HepG2 (cell line): ENCODE results near the gene UBR3. TPM values are rescaled to one million over a fixed set of nuclear protein-coding genes. Genes with fewer than 3 reads are reported as not detected.
A peak's percentile ranks its signal among the peaks of the same experiment; 100 is the strongest.

Experiments
- CSRNP2 ChIP-seq: sonication (generic); formaldehyde crosslinking; conservative IDR thresholded peaks from 2 replicates; pipeline ENCODE4 v1.8.0; 2022; ENCODE audit warnings: low read depth, missing genetic modification reagents
- IKZF5 ChIP-seq: IDR thresholded peaks from 2 replicates; pipeline ENCODE4 v1.6.1; 2018; ENCODE audit warnings: missing genetic modification reagents, mild to moderate bottlenecking, missing compliant biosample characterization
- MIER3 ChIP-seq: IDR thresholded peaks from 2 replicates; pipeline ENCODE4 v1.6.1; 2016; ENCODE audit warnings: missing compliant biosample characterization, borderline replicate concordance
- PHF8 ChIP-seq: sonication (generic); formaldehyde crosslinking; IDR thresholded peaks from 2 replicates; pipeline ENCODE4 v1.5.0; 2020; ENCODE audit warnings: missing genetic modification reagents
- POGK ChIP-seq: sonication (generic); formaldehyde crosslinking; conservative IDR thresholded peaks from 2 replicates; pipeline ENCODE4 v1.8.0; 2022; ENCODE audit warnings: mild to moderate bottlenecking, moderate library complexity, missing genetic modification reagents
- RAD21 ChIP-seq: fragments of 450-650 bp; formaldehyde crosslinking; IDR thresholded peaks from 2 replicates; pipeline ENCODE4 v1.5.0; 2020; ENCODE audit warnings: mild to moderate bottlenecking
- RNF2 ChIP-seq: fragments of 450-650 bp; conservative IDR thresholded peaks from 2 replicates; pipeline ENCODE4 v1.6.1; 2016; ENCODE audit warnings: low read depth
- SIN3A ChIP-seq: IDR thresholded peaks from 2 replicates; pipeline ENCODE4 v1.6.1; 2011; ENCODE audit warnings: low read depth, mild to moderate bottlenecking, control low read depth, low read length, borderline replicate concordance
- SOX5 ChIP-seq: IDR thresholded peaks from 2 replicates; pipeline ENCODE4 v1.6.1; 2016; ENCODE audit warnings: borderline replicate concordance
- ZBTB33 ChIP-seq: sonication (generic); formaldehyde crosslinking; IDR thresholded peaks from 2 replicates; pipeline ENCODE4 v1.4.0; 2020; ENCODE audit warnings: missing genetic modification reagents
- ZBTB43 ChIP-seq: sonication (generic); formaldehyde crosslinking; conservative IDR thresholded peaks from 2 replicates; pipeline ENCODE4 v1.4.0; 2020; ENCODE audit warnings: missing genetic modification reagents
- ZBTB44 ChIP-seq: sonication (generic); formaldehyde crosslinking; IDR thresholded peaks from 2 replicates; pipeline ENCODE4 v1.4.0; 2020; ENCODE audit warnings: missing genetic modification reagents
- ZKSCAN5 ChIP-seq: sonication (generic); formaldehyde crosslinking; IDR thresholded peaks from 2 replicates; pipeline ENCODE4 v1.5.1; 2020; ENCODE audit warnings: mild to moderate bottlenecking, missing genetic modification reagents
- ZNF180 ChIP-seq: sonication (generic); formaldehyde crosslinking; IDR thresholded peaks from 2 replicates; pipeline ENCODE4 v1.4.0; 2020; ENCODE audit warnings: low read depth, missing genetic modification reagents, borderline replicate concordance
- ZNF629 ChIP-seq: sonication (generic); formaldehyde crosslinking; conservative IDR thresholded peaks from 2 replicates; pipeline ENCODE4 v1.5.0; 2020; ENCODE audit warnings: missing genetic modification reagents
- ZNF784 ChIP-seq: sonication (generic); formaldehyde crosslinking; IDR thresholded peaks from 2 replicates; pipeline ENCODE4 v1.5.1; 2020; ENCODE audit warnings: missing genetic modification reagents, mild to moderate bottlenecking, borderline replicate concordance
- polyA plus RNA-seq, 8 experiments: library from polyadenylated mRNA; depleted of rRNA in 3 of 8; stranded (reverse) in 7 of 8; unstranded in 1 of 8; fragments of >200 nt; fragmentation: Illumina TruSeq in 4 of 8; extraction: Trizol in 4 of 8; gene quantifications; 2 replicates each; pipeline versions ENCODE4 v1.2.1 to v1.2.3, GENCODE V29; 2011 to 2016; ENCODE audit warnings: low read depth in 4 of 8, missing spikeins in 1 of 8, mixed read lengths in 1 of 8; ENCODE audit not compliant: insufficient read depth in 1 of 8
- total RNA-seq, 5 experiments: library from RNA; depleted of rRNA; stranded (reverse); fragments of >200 nt; fragmentation: Illumina TruSeq; extraction: Trizol; gene quantifications; 2 replicates each; pipeline ENCODE4 v1.2.3, GENCODE V29; 2016; ENCODE audit warnings: low read depth in 1 of 5

The UBR3 gene
- total and polyA plus RNA-seq, 2 of the 13 experiments (the other 11 are each of a cell fraction or from before 2014, with no cell fraction given) = 15.1 to 28.0 TPM

GRCh38 chr2:169827272-169828140 lies at the start of gene UBR3 (continued):
- TF ChIP-seq IKZF5 (CRISPR knock-in tag) (peak; percentile 65), SOX5 (CRISPR knock-in tag) (no peak; the same call in 1 of the 2 replicates), ZBTB33 (0 out of 2 replicates have a peak, but pooled peaks have one; percentile 39), POGK (0 out of 2 replicates have a peak, but pooled peaks have one; percentile 18), PHF8 (CRISPR knock-in tag) (peak; percentile 89), ZNF180 (CRISPR knock-in tag) (no peak), MIER3 (no peak), RAD21 (CRISPR knock-in tag) (peak; percentile 51; the same call in 1 of the 2 replicates), ZNF629 (CRISPR knock-in tag) (no peak), CSRNP2 (CRISPR knock-in tag) (peak; percentile 78; the same call in 1 of the 2 replicates), RNF2 (peak; percentile 24; the same call in 1 of the 2 replicates), ZNF784 (CRISPR knock-in tag) (0 out of 2 replicates have a peak, but pooled peaks have one; percentile 23), ZBTB44 (CRISPR knock-in tag) (peak; percentile 50; the same call in 1 of the 2 replicates), ZKSCAN5 (CRISPR knock-in tag) (no peak), ZBTB43 (CRISPR knock-in tag) (0 out of 2 replicates have a peak, but pooled peaks have one; percentile 34), SIN3A (peak; percentile 68; the same call in 1 of the 2 replicates)
